Hematopoietic multipotent progenitor cell treated with erythropoietin and hydrocortisone succinate and interleukin-3 and kit ligand, for 15 days (in vitro differentiated cells): ENCODE data around the gene CNOT1.

Experiments used
- DNase-seq: peaks from one replicate; pipeline ENCODE4 v3.0.0-alpha.2; 2015; ENCODE audit warnings: low spot score

Gene CNOT1

DNA sequence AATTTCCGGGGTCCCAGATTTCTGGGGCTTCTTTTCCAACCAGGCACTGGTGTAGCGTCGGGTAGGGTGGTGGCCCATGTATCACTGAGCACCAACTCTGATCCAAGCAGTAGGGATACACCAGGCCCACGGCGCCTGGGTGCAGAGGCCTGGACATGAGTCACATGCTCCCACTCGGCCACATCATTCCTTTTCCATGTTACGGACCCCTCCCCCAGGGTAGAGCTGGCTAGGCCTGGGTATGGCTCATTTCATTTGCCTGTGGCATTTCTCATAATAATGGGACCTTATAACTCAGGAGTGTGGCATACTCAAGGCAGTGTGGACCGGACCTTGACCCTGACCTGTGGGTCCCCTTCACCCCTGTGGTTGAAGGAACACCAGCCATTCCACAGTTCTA, 147.7 kb downstream of the CNOT1 start:
- DNase-seq: no peak

DNA sequence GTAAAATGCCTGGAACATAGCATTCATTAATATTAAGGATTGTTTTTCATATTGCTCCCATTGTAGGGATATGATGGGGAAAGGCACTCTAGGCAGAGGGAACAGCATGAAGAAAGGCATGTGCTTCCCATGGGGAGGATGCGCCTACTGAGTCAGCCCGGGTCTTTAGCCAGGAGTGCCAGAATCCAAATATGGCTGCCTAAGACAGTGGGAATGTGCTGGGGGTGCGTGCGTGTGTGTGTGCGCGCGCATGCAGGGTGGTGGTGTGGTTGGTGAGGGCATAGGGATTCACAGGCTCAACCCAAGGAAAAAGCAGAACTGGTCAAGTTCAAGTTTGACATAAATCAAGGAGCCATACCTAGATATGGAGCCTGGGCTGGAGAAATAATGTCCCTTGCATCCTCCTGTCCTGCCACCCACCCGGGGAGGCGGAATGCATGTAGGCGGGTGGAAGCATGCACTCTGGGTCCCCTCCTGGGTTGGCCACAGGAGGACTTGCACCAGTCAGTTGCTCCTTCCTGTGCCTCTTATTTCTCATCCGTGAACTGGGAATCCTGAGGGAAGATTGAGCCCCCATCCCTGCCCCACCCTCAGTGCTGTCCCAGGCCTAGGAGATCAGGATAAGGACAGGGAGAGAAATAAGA, 148.3 kb downstream of the CNOT1 start:
- no peak for DNase-seq

DNA sequence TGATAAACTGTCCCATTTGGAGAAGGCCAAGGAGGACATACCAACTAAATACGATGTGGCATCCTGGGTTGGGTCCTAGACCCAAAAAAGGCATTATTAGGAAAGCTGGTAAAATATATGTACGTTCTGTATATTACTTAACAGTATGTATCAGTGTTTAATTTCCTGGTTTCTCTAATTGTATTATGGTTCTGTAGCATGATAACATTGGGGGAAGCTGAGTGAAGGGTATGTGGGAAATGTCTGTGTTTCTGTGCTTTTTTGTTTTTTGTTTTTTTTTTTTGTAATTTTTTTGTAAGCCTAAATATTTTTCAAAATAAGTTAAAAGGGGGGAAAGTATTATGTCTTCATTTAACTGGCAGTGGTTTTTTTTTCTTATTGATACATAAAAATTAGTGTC, 151.2 kb downstream of the CNOT1 start:
- no peak for DNase-seq

DNA sequence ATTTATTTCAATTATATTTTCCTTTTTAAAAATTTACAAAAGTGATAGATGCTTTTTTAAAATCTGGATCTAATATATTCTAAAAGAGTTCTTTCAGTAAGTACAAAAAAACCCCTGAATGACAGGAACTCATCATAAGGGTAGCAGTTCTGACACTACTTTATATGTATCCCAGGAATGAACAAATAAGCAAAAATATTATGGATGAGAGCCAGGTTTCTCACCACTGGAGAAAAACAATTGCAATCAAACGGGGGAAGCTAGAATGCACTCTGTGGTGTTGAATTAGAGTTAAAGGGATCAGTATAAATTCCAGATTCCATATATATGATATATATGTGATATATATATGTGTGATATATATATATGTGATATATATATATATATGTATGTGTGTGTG, 152.8 kb downstream of the CNOT1 start:
- DNase-seq: no peak

DNA sequence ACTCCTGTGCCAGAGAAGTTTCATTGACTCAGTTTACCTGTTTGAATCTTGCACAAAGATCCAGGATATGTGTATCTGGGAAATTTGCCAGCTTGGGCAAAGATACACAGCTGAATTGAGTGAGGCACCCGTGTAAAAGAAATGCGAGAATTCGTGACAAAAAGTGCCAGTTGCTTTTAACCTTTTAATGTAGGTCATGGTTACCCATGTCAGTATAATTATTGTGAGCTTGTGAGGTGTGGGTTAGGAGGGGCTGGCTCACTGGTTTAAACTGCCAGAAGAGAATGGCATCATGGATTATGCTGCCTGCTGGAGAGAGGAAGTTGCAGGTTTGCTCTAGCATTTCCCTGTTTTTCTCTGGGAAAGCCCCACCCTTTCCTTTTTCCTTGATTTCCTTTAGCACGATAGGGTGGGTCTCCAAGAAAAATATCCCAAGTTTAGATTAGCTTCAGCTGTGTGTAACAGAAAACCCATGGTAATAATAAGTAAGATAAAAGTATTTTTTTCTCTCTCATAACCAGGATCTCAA, 154.5 kb downstream of the CNOT1 start:
- DNase-seq: no peak

DNA sequence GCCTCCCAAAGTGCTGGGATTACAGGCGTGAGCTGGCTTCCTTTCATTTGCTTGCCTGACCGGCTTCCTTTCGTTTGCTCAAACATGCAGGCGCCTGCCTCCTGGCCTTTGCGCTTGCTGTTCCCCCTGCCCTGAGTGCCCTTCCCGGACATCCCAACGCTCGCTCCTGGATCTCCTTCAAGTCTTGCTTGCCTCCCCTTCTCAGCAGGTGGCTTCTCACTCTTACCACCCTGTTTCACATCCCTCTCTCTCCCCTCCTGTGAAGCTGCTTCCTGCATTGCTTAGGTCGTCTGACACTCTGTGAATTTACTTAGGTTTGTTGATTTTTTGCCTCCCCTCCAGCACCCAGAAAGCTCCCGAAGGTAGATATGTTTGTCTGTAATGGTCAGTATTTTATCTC, 155.3 kb downstream of the CNOT1 start:
- no peak for DNase-seq

DNA sequence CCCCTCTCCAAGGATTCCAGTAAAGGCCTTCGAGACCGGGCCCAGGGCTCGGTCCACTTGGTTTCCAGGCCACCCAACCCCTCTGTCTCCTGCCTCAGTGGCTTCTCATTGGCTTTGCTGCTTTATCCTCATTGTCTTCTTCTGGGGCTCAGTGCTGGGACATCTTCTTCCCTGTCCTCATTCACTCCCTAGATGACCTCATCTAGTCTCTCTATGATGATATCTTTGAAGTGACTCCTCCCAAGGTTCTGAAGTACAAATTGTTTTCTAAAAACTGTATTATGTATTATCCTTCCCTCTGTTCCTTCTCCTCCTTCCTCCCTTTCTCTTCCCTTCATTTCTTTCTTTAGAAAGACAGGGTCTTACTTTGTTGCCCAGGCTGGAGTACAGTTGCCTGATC, 156.8 kb downstream of the CNOT1 start:
- no peak for DNase-seq

DNA sequence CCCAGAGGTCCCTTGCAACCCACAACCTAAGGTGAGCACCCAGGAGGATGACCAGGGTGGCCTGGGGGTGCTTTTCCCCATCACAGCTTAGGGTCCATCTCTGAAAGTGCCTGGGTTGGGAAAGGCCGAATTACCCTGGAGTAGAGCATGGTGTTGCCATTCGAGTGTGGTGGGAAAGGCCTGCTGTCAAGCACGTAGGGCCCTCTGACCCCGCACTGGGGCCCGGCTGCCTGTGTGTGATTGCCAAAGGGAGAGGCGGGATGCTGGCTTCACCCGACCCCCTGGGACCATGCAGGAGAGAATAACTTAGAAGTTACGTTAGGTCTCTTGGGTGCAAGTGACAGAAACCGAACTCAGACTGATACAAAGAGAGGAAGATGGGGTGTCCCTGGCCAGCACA, 157.4 kb downstream of the CNOT1 start:
- DNase-seq: no peak

DNA sequence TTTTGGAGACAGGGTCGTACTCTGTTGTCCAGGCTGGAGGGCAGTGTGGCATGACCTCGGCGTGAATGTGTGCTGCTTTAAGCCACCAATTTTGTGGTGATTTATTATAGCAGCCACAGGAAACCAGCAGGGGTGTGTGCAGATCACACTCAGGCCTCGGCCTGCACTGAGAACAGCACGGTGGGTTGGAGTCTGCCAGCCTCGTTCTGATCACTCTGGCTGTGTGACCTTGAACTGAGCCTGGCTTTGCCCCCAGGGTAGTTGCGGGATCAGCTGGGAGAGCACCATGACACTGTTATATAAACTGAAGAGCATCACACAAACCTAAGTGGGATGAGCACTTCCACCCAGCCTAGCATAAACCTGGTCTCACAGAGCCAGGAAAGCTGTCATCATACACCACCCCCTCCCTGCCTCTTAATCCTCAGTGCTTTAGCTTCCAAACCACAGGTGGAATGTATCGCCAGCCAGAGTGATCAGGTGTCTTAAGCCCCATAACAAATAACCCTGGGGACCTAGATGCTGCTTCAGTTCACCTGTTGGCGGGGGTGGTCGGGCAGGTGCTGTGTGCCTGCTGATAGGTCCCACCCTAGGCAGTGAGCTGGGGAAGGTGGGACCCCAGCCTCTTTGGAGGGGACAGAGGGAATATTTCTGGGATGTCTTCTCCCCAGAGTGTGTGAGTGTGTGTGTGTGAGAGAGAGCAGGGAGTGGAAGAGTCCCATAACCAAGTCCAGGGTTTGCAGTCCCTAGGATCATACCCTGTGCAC, 158.2 kb downstream of the CNOT1 start:
- DNase-seq: no peak
